ENCODE measurements around the gene TNFSF13.
"Not testable (repeated sequence)": the region's sequence is repeated elsewhere in the genome, so short reads cannot be mapped to it uniquely, and the experiment has no call there.

The TNFSF13 gene

DNA sequence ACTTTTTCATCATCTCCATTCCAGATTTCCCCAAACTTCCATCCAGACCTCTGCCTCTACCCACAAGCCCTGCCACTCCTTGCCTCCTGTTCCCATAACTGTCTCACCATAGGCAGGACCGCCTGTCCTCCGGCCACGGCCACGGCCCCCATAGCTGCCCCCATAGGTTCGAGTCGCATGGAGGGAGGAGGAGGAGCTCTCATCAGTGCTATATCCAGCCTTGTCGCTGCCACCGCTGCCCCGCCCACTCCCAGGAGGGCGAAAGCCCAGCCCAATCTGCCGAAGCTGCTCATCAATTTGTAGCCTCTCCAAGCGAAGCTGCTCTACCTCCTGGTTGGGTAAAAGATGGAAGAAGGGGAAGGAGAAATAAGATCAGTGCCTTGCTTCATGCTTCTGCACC, 34.7 kb downstream of the TNFSF13 start:
- Histone ChIP-seq H2AFZ (no peak overlapping the region), H3K9me3 (ENCODE audit: control insufficient read depth, low read length) (no peaks in the 10 kb centered on the region), H3K9ac (no peak overlapping the region), H3K27ac (no peak overlapping the region), H3K4me2 (ENCODE audit: low read length) (no peak overlapping the region), H3K36me3 (ENCODE audit: control insufficient read depth, insufficient read depth, low read length) (no peaks in the 10 kb centered on the region), H3K79me2 (no peaks in the 10 kb centered on the region), H3K27me3 (ENCODE audit: control insufficient read depth, insufficient read depth, low read length) (no peaks in the 10 kb centered on the region), H3K4me1 (peaks cover 4% of the 10 kb centered on the region), H3K4me3 (ENCODE audit: low read depth, low read length) (no peak overlapping the region)
- TF ChIP-seq, protein P1, sequence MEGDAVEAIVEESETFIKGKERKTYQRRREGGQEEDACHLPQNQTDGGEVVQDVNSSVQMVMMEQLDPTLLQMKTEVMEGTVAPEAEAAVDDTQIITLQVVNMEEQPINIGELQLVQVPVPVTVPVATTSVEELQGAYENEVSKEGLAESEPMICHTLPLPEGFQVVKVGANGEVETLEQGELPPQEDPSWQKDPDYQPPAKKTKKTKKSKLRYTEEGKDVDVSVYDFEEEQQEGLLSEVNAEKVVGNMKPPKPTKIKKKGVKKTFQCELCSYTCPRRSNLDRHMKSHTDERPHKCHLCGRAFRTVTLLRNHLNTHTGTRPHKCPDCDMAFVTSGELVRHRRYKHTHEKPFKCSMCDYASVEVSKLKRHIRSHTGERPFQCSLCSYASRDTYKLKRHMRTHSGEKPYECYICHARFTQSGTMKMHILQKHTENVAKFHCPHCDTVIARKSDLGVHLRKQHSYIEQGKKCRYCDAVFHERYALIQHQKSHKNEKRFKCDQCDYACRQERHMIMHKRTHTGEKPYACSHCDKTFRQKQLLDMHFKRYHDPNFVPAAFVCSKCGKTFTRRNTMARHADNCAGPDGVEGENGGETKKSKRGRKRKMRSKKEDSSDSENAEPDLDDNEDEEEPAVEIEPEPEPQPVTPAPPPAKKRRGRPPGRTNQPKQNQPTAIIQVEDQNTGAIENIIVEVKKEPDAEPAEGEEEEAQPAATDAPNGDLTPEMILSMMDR (IDR thresholded peaks at IDR 0.05), result no peak

DNA sequence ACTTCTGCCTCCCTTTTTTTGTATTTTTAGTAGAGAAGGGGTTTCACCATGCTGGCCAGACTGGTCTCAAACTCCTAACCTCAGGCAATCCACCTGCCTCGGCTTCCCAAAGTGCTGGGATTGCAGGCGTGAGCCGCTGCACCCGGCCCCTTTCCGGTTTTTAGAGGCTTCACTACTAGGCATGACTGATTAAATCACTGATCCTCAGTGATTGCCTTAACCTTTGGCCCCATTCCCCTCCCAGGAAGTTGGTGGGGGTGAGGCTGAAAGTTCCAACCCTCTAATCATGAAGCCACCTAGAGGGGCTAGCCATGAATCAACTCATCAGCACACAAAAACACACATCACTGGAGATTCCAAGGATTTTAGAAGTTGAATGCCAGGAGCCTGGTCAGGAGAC, 39.0 kb downstream of the TNFSF13 start:
- not testable (repeated sequence) for H3K36me3 ChIP-seq (ENCODE audit: control insufficient read depth, insufficient read depth, low read length); H3K4me1 ChIP-seq; H3K4me2 ChIP-seq (ENCODE audit: low read length); H3K79me2 ChIP-seq; H3K27ac ChIP-seq; H3K9ac ChIP-seq; H3K4me3 ChIP-seq (ENCODE audit: low read depth, low read length); H2AFZ ChIP-seq; H3K27me3 ChIP-seq (ENCODE audit: control insufficient read depth, insufficient read depth, low read length); H3K9me3 ChIP-seq (ENCODE audit: control insufficient read depth, low read length)

GRCh38 chr17:7606280-7606679, 47.7 kb downstream of the TNFSF13 start:
- Histone ChIP-seq H3K36me3 (ENCODE audit: control insufficient read depth, insufficient read depth, low read length) (no peaks in the 10 kb centered on the region), H3K9ac (no peak overlapping the region), H3K9me3 (ENCODE audit: control insufficient read depth, low read length) (no peaks in the 10 kb centered on the region), H3K4me1 (no peaks in the 10 kb centered on the region), H3K4me2 (ENCODE audit: low read length) (no peak overlapping the region), H3K4me3 (ENCODE audit: low read depth, low read length) (no peak overlapping the region), H2AFZ (no peak overlapping the region), H3K27ac (no peak overlapping the region), H3K79me2 (peaks cover 30% of the 10 kb centered on the region), H3K27me3 (ENCODE audit: control insufficient read depth, insufficient read depth, low read length) (no peaks in the 10 kb centered on the region)
- TF ChIP-seq, protein P1 (IDR thresholded peaks at IDR 0.05), result no peak

GRCh38 chr17:7610641-7611040, 52.1 kb downstream of the TNFSF13 start:
- peaks cover 8% of the 10 kb centered on the region for H3K4me1 ChIP-seq
- H3K36me3 ChIP-seq (ENCODE audit: control insufficient read depth, insufficient read depth, low read length), result no peaks in the 10 kb centered on the region
- H2AFZ ChIP-seq, result no peak overlapping the region
- no peak overlapping the region for H3K4me3 ChIP-seq (ENCODE audit: low read depth, low read length)
- peaks cover 52% of the 10 kb centered on the region for H3K79me2 ChIP-seq
- no peak overlapping the region for H3K27ac ChIP-seq
- TF ChIP-seq, protein P1 (IDR thresholded peaks at IDR 0.05), result no peak
- H3K27me3 ChIP-seq (ENCODE audit: control insufficient read depth, insufficient read depth, low read length), result no peaks in the 10 kb centered on the region
- no peaks in the 10 kb centered on the region for H3K9me3 ChIP-seq (ENCODE audit: control insufficient read depth, low read length)
- no peak overlapping the region for H3K4me2 ChIP-seq (ENCODE audit: low read length)
- H3K9ac ChIP-seq, result no peak overlapping the region

Measured in parathyroid adenoma (tissue), 2 donors.